ENCODE measurements around the gene PCDHB8. TPM values are rescaled to one million over a fixed set of nuclear protein-coding genes. Genes with fewer than 3 reads are reported as not detected.
"Not testable (repeated sequence)": the region's sequence is repeated elsewhere in the genome, so short reads cannot be mapped to it uniquely, and the experiment has no call there.

PCDHB8 gene
- total RNA-seq: 4.5 TPM

DNA sequence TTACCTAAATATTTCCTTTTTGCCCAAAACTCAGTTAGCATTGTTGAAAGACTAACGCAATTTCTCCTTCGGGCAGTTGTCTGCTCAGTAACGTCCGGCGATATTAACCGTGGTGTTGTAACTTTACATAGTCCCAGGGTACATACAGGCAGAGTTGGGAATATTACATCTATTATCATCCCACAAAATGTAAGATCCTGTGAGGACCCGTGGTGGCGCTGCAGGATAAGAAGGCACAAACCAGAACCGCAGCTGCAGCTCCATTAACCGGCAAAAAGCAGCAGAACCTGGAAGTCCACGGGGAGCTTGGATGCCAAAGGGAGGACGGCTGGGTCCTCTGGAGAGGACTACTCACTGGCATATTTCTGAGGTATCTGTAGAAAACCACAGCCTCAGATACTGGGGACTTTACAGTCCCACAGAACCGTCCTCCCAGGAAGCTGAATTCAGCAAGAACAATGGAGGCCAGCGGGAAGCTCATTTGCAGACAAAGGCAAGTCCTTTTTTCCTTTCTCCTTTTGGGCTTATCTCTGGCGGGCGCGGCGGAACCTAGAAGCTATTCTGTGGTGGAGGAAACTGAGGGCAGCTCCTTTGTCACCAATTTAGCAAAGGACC is at the start of gene PCDHB8:
TSS of gene PCDHB8 (plus strand) at position 214 of the 615 bp plus-strand sequence. CDS start at position 459, 245 bp downstream.
- intact Hi-C loops (cut with DNase I); ATAC-seq; DNase-seq (ENCODE audit: low spot score): not testable (repeated sequence)

DNA sequence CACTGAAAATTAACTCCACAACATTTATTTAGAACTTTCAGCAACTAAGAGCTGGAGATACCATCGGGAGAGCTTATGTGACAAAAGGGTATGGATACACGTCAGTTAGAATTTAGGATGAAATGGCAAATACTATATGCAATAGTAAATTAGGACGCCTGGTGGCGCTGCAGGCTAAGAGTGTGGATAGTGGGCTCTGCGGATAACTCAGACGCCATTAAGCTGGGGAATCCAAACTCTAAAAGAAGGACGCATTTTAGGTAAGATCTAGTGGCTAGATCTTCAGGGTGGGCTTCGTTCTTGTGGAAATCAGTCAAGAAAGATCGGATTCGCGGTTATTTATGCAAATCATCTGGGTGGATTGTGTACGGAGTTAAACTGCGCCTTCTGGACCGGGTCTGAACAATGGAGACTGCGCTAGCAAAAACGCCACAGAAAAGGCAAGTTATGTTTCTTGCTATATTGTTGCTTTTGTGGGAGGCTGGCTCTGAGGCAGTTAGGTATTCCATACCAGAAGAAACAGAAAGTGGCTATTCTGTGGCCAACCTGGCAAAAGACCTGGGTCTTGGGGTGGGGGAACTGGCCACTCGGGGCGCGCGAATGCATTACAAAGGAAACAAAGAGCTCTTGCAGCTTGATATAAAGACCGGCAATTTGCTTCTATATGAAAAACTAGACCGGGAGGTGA is 42.4 kb upstream of the PCDHB8 start, which contains the start of gene PCDHB5:
TSS of gene PCDHB5 (plus strand) at position 177 of the 688 bp plus-strand sequence. CDS start at position 406, 229 bp downstream.
- DNase-seq (ENCODE audit: low spot score) (no peak), ATAC-seq (peak; percentile 38)
- intact Hi-C loops (cut with DNase I): no loop called here

DNA sequence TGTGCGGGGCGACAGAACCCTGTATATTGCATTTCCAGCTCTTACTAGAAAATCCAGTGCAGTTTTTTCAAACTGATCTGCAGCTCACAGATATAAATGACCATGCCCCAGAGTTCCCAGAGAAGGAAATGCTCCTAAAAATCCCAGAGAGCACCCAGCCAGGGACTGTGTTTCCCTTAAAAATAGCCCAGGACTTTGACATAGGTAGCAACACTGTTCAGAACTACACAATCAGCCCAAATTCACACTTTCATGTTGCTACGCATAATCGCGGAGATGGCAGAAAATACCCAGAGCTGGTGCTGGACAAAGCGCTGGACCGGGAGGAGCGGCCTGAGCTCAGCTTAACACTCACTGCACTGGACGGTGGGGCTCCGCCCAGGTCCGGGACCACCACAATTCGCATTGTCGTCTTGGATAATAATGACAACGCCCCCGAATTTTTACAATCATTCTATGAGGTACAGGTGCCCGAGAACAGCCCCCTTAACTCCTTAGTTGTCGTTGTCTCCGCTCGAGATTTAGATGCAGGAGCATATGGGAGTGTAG is 41.8 kb upstream of the PCDHB8 start:
- intact Hi-C loops (cut with DNase I): no loop called here
- no peak for ATAC-seq

DNA sequence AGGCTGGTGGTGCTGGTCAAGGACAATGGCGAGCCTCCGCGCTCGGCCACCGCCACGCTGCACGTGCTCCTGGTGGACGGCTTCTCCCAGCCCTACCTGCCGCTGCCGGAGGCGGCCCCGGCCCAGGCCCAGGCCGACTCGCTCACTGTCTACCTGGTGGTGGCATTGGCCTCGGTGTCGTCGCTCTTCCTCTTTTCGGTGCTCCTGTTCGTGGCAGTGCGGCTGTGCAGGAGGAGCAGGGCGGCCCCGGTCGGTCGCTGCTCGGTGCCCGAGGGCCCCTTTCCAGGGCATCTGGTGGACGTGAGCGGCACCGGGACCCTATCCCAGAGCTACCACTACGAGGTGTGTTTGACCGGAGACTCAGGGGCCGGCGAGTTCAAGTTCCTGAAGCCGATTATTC is 40.2 kb upstream of the PCDHB8 start:
- ATAC-seq; DNase-seq (ENCODE audit: low spot score); intact Hi-C loops (cut with DNase I): not testable (repeated sequence)

More for the DNA sequence above, 41.8 kb upstream of the PCDHB8 start:
- DNase-seq (ENCODE audit: low spot score): no peak

DNA sequence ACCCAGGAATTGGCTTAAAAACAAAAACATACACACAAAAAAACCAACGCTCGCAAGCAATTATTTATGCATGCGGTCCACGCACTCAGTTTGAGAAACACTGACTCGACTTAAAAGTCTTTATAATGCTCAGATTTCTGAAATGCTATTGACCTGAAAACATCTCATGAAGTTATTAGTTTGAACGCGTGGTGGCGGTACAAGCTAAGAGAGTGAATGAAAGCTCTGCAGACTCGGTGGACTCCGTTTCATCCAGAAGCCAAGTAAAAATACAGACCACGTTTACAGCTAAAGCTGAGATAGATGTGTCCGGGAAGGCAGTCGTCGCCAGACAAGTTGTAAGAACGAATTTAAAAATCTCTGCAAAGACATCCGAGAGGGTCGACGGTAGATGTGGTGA is 27.8 kb upstream of the PCDHB8 start, which contains the start of gene PCDHB6:
TSS of gene PCDHB6 (plus strand) at position 246 of the 400 bp plus-strand sequence. CDS start 201 bp downstream, outside the sequence.
- ATAC-seq (no peak), DNase-seq (ENCODE audit: low spot score) (no peak)
- intact Hi-C loops (cut with DNase I): no loop called here

DNA sequence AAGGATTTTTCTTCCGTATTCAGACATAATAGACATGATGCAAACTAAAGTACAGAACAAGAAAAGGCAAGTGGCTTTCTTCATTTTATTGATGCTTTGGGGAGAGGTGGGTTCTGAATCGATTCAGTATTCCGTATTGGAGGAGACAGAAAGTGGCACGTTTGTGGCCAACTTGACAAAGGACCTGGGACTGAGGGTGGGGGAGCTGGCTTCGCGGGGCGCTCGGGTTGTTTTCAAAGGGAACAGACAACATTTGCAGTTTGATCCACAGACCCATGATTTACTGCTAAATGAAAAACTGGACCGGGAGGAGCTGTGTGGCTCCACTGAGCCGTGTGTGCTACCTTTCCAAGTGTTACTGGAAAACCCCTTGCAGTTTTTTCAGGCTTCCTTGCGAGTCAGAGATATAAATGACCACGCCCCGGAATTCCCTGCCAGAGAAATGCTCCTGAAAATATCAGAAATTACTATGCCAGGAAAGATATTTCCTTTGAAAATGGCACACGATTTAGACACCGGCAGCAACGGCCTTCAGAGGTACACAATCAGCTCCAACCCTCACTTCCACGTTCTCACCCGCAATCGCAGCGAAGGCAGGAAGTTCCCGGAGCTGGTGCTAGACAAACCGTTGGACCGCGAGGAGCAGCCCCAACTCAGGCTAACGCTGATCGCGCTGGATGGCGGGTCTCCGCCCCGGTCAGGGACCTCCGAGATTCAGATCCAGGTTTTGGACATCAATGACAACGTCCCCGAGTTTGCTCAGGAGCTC is 27.2 kb upstream of the PCDHB8 start:
- ATAC-seq (no peak), DNase-seq (ENCODE audit: low spot score) (no peak)
- intact Hi-C loops (cut with DNase I): no loop called here

DNA sequence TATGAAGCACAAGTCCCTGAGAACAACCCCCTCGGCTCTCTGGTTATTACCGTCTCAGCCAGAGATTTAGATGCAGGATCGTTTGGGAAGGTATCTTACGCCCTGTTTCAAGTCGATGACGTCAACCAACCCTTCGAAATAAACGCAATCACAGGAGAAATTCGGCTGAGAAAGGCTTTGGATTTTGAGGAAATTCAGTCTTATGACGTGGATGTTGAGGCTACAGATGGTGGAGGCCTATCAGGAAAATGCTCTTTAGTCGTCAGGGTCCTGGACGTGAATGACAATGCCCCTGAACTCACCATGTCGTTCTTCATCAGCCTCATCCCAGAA is 26.6 kb upstream of the PCDHB8 start:
- intact Hi-C loops (cut with DNase I): no loop called here
- ATAC-seq (no peak), DNase-seq (ENCODE audit: low spot score) (no peak)

DNA sequence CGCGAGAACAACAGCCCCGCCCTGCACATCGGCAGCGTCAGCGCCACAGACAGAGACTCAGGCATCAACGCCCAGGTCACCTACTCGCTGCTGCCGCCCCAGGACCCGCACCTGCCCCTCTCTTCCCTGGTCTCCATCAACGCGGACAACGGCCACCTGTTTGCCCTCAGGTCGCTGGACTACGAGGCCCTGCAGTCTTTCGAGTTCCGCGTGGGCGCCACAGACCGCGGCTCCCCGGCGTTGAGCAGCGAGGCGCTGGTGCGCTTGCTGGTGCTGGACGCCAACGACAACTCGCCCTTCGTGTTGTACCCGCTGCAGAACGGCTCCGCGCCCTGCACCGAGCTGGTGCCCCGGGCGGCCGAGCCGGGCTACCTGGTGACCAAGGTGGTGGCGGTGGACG is 26.0 kb upstream of the PCDHB8 start:
- ATAC-seq; DNase-seq (ENCODE audit: low spot score); intact Hi-C loops (cut with DNase I): not testable (repeated sequence)

DNA sequence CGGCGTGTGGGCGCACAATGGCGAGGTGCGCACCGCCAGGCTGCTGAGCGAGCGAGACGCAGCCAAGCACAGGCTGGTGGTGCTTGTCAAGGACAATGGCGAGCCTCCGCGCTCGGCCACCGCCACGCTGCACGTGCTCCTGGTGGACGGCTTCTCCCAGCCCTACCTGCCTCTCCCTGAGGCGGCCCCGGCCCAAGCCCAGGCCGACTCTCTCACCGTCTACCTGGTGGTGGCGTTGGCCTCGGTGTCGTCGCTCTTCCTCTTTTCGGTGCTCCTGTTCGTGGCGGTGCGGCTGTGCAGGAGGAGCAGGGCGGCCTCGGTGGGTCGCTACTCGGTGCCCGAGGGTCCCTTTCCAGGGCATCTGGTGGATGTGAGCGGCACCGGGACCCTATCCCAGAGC is 25.5 kb upstream of the PCDHB8 start:
- ATAC-seq; DNase-seq (ENCODE audit: low spot score); intact Hi-C loops (cut with DNase I): not testable (repeated sequence)

DNA sequence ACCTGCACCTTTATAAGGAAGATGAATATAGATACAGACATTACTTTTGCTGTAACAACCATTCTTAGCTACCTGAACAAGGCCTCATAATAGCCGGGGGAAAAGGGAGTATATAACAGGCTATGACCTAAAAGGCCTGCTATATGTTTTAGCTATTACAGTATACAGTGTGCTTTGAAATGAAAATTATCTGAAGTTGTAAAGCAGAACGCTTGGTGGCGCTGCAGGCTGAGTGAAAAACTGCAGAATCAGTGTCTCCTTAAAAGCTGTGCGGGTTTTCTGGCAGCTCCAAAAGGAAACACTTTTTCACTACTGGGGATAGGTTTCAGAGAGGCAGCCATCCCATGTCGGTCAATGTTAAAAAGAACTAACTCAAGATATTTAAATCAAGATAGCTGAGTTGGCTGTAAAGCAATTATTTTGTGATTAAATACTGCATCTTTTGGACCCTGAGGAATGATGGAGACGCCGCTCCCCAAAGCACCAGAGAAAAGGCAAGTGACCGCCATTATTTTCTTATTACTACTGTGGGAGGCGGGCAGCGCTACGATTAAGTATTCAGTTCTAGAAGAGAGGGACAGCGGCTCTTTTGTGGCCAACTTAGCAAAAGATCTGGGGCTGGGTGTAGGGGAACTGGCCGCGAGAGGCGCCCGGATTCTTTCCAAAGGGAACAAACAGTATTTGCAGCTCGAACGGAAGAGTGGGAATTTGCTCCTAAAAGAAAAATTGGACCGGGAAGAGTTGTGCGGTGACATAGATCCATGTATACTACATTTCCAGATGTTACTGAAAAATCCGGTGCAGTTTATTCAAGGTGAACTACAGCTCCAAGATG is 21.8 kb upstream of the PCDHB8 start:
- ATAC-seq (no peak), DNase-seq (ENCODE audit: low spot score) (no peak)
- intact Hi-C loops (cut with DNase I): no loop called here

DNA sequence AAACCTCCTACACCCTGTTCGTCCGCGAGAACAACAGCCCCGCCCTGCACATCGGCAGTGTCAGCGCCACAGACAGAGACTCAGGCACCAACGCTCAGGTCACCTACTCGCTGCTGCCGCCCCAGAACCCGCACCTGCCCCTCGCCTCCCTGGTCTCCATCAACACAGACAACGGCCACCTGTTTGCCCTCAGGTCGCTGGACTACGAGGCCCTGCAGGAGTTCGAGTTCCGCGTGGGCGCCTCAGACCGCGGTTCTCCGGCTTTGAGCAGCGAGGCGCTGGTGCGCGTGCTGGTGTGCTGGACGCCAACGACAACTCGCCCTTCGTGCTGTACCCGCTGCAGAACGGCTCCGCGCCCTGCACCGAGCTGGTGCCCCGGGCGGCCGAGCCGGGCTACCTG is 20.2 kb upstream of the PCDHB8 start:
- intact Hi-C loops (cut with DNase I); DNase-seq (ENCODE audit: low spot score); ATAC-seq: not testable (repeated sequence)

DNA sequence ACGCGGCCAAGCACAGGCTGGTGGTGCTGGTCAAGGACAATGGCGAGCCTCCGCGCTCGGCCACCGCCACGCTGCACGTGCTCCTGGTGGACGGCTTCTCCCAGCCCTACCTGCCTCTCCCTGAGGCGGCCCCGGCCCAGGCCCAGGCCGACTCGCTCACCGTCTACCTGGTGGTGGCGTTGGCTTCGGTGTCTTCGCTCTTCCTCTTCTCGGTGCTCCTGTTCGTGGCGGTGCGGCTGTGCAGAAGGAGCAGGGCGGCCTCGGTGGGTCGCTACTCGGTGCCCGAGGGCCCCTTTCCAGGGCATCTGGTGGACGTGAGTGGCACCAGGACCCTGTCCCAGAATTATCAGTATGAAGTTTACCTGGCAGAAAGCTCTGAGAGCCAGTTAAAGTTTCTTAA is 19.7 kb upstream of the PCDHB8 start:
- DNase-seq (ENCODE audit: low spot score); intact Hi-C loops (cut with DNase I); ATAC-seq: not testable (repeated sequence)

DNA sequence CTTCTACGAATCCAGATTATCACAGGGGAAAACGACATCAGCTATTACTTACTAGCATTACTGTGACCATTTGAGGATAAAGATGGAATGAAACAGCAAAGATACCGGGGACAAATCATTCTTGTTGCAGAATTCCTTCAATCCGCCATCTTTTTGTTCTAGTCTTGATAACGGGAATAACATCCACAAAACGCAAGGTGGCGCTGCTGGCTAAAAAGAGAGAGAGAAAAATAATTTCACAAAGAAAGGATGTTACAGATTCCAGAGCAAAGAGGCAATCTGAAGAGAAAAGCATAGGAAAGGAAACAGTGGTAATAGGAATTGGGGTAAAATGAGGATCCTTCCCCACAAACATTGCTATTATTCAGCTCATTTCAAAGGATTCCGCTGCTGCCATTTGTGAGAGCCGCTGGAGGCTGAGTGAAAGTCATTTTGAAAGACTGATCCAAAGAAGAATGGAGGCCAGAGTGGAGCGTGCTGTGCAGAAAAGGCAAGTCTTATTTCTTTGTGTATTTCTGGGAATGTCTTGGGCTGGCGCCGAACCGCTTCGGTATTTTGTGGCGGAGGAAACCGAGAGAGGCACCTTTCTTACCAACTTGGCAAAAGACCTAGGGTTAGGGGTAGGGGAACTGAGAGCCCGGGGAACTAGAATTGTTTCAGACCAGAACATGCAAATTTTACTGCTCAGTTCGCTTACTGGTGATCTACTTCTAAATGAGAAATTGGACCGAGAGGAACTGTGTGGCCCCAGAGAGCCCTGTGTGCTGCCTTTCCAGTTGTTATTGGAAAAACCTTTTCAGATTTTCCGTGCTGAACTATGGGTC is 5.0 kb upstream of the PCDHB8 start, which contains the start of gene PCDHB7:
TSS of gene PCDHB7 (plus strand) at position 264 of the 824 bp plus-strand sequence. CDS start at position 456, 192 bp downstream.
- no peak for DNase-seq (ENCODE audit: low spot score)
- intact Hi-C loops (cut with DNase I): no loop called here
- no peak for ATAC-seq

DNA sequence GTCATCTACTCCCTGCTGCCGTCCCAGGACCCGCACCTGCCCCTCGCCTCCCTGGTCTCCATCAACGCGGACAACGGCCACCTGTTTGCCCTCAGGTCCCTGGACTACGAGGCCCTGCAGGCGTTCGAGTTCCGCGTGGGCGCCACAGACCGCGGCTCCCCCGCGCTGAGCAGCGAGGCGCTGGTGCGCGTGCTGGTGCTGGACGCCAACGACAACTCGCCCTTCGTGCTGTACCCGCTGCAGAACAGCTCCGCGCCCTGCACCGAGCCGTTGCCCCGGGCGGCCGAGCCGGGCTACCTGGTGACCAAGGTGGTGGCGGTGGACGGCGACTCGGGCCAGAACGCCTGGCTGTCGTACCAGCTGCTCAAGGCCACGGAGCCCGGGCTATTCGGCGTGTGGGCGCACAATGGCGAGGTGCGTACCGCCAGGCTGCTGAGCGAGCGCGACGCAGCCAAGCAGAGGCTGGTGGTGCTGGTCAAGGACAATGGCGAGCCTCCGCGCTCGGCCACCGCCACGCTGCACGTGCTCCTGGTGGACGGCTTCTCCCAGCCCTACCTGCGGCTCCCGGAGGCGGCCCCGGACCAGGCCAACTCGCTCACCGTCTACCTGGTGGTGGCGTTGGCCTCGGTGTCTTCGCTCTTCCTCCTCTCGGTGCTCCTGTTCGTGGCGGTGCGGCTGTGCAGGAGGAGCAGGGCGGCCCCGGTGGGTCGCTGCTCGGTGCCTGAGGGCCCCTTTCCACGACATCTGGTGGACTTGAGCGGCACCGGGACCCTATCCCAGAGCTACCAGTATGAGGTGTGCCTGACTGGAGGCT is 3.1 kb upstream of the PCDHB8 start:
- intact Hi-C loops (cut with DNase I); DNase-seq (ENCODE audit: low spot score); ATAC-seq: not testable (repeated sequence)

DNA sequence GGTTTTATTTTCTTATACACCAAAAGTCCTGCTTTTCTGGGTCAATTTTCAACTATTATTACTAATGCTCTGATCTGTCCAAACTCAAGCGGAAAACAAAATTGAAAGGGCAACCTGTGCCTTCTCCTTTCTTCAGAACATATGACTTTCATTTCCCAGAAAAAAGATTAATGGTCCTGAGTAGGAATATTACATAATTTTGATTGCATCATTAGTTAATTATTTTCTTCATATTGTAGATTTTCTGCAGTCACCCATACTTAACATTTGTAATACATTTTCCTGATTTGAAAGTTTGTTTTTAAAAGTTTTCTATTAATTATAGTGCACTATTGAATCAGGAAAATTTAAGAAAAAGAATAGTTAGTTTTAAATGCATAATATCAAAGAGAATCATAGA is 1.7 kb upstream of the PCDHB8 start:
- ATAC-seq (no peak), DNase-seq (ENCODE audit: low spot score) (no peak)
- intact Hi-C loops (cut with DNase I): no loop called here

DNA sequence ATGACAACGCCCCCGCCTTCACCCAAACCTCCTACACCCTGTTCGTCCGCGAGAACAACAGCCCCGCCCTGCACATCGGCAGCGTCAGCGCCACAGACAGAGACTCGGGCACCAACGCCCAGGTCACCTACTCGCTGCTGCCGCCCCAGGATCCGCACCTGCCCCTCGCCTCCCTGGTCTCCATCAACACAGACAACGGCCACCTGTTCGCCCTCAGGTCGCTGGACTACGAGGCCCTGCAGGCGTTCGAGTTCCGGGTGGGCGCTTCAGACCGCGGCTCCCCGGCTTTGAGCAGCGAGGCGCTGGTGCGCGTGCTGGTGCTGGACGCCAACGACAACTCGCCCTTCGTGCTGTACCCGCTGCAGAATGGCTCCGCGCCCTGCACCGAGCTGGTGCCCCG is 1.8 kb downstream of the PCDHB8 start:
- intact Hi-C loops (cut with DNase I); ATAC-seq; DNase-seq (ENCODE audit: low spot score): not testable (repeated sequence)

DNA sequence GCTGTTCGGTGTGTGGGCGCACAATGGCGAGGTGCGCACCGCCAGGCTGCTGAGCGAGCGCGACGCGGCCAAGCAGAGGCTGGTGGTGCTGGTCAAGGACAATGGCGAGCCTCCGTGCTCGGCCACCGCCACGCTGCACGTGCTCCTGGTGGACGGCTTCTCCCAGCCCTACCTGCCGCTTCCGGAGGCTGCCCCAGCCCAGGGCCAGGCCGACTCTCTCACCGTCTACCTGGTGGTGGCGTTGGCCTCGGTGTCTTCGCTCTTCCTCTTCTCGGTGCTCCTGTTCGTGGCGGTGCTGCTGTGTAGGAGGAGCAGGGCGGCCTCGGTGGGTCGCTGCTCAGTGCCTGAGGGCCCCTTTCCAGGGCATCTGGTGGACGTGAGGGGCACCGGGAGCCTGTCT is 2.3 kb downstream of the PCDHB8 start:
- intact Hi-C loops (cut with DNase I); ATAC-seq; DNase-seq (ENCODE audit: low spot score): not testable (repeated sequence)
